ENCODE data around the gene SP100. TPM values are rescaled to one million over a fixed set of nuclear protein-coding genes. Genes with fewer than 3 reads are reported as not detected.

The SP100 gene
- total RNA-seq, 2 donors from 2014 or later, result 51.6 to 69.0 TPM

DNA sequence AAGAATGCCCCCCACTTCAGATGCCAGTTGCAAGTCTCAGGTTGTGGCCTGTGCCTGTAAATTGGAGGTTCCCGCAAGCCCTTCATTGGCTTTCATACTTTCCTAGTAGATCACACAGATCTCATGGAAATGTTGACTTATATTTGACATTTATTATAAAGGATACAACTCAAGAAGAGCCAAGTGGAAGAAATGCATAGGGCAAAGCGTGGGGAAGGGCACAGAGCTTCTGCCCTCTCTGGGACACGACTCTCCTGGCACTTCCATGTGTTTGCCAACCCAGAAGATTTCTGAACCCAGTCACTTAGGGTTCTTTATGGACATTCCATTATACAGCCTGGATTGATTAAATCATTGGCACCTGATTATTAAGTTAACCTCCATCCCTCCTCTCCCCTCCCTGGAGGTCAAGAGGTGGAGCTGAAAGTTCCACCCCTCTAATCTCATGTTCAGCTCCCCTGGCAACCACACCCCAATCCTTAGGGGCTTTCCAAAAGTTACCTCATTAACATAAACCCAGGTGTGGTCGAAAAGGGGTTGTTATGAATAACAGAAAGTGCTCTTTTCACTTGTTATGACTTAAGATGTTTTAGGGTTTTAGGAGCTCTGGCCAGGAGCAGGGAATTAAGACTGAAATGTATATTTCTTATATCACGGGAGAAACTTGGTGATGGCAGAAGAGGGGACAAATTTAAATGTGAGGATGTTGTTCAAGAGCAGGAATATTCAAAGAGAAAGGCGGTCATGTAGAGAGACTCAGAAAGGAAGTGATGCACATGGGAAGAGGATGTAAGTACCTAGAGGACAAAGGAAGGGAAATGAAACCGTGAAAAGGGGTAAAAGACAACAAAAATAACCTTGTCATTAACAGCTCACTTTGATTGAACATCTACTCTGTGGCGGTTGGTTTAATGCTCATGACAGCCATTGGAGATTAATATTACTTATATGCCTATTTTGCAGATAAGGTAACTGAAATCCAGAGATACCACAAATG lies 31.8 kb downstream of the SP100 start:
- no peaks in the 10 kb centered on the region for H3K27me3 ChIP-seq (replicated peaks; ENCODE audit: insufficient read depth)
- DNase-seq (ENCODE audit: low spot score), result no peak
- H3K36me3 ChIP-seq, result peaks cover 4 to 9% of the 10 kb centered on the region in 2 donors
- WGBS, result 89% methylated on average over 8 of the region's 8 CpGs
- no peak overlapping the region for H3K4me3 ChIP-seq
- intact Hi-C loops (cut with DNase I), result no loop called here
- no peaks in the 10 kb centered on the region for H3K4me1 ChIP-seq (replicated peaks)
- H3K9me3 ChIP-seq, result no peaks in the 10 kb centered on the region
- no peak overlapping the region for H3K27ac ChIP-seq
- TF ChIP-seq, protein P1, sequence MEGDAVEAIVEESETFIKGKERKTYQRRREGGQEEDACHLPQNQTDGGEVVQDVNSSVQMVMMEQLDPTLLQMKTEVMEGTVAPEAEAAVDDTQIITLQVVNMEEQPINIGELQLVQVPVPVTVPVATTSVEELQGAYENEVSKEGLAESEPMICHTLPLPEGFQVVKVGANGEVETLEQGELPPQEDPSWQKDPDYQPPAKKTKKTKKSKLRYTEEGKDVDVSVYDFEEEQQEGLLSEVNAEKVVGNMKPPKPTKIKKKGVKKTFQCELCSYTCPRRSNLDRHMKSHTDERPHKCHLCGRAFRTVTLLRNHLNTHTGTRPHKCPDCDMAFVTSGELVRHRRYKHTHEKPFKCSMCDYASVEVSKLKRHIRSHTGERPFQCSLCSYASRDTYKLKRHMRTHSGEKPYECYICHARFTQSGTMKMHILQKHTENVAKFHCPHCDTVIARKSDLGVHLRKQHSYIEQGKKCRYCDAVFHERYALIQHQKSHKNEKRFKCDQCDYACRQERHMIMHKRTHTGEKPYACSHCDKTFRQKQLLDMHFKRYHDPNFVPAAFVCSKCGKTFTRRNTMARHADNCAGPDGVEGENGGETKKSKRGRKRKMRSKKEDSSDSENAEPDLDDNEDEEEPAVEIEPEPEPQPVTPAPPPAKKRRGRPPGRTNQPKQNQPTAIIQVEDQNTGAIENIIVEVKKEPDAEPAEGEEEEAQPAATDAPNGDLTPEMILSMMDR (IDR thresholded peaks at IDR 0.05), result no peak
- no peak for TF ChIP-seq POLR2A (IDR thresholded peaks at IDR 0.05)
- no peak for TF ChIP-seq POLR2AphosphoS5 (IDR thresholded peaks at IDR 0.05)

DNA sequence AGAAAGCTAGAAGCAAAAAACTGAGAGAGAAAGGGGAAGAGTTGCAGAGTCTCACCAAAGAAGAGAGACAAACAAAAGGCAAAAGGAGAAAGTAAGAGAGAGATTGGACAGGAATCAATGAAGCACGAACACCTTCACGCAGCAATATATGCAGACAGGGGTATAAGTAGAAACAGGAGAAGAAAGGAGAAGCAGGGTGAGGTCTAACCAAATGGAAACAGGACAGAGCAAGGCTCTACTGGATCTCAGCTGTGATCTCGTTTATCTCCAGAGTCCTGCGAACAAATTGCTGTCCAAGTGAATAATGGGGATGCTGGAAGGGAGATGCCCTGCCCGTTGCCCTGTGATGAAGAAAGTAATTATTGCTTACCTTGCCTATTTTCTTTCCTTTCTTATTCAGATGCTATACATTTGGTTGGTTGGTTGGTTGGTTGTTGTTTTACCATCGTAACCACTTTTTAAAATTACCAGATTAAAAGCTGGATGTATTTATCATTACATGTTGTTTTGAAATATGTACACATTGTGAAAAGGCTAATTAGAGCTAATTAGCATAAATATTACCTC lies 34.0 kb downstream of the SP100 start:
- Histone ChIP-seq H3K9me3 (no peaks in the 10 kb centered on the region), H3K36me3 (peaks cover 4 to 9% of the 10 kb centered on the region in 2 donors), H3K27me3 (replicated peaks; ENCODE audit: insufficient read depth) (no peaks in the 10 kb centered on the region), H3K27ac (no peak overlapping the region), H3K4me3 (no peak overlapping the region), H3K4me1 (replicated peaks) (no peaks in the 10 kb centered on the region)
- 86% methylated on average over 6 of the region's 6 CpGs for WGBS
- intact Hi-C loops (cut with DNase I), result no loop called here
- TF ChIP-seq, protein P1 (IDR thresholded peaks at IDR 0.05), result no peak
- TF ChIP-seq POLR2AphosphoS5 (IDR thresholded peaks at IDR 0.05), result no peak
- TF ChIP-seq POLR2A (IDR thresholded peaks at IDR 0.05), result no peak
- DNase-seq (ENCODE audit: low spot score), result no peak

DNA sequence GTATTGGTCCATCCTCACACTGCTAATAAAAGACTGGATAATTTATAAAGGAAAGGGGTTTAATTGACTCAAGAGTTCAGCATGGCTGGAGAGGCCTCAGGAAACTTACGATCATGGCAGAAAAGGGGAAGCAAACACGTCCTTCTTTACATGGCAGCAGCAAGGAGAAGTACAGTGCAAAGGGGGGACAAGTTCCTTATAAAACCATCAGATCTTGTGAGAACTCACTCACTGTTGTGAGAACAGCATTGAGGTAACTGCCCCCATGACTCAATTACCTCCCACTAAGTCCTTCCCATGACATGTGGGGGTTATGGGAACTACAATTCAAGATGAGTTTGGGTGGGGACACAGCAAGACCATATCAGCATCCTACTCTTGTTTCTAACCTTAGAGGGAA lies 37.0 kb downstream of the SP100 start:
- H3K9me3 ChIP-seq, result no peaks in the 10 kb centered on the region
- WGBS, result 89% methylated on average over 2 of the region's 2 CpGs
- H3K4me1 ChIP-seq (replicated peaks), result no peaks in the 10 kb centered on the region
- intact Hi-C loops (cut with DNase I), result no loop called here
- DNase-seq (ENCODE audit: low spot score), result no peak
- no peak overlapping the region for H3K4me3 ChIP-seq
- H3K27ac ChIP-seq, result no peak overlapping the region
- peaks cover 7 to 9% of the 10 kb centered on the region in 2 donors for H3K36me3 ChIP-seq
- no peaks in the 10 kb centered on the region for H3K27me3 ChIP-seq (replicated peaks; ENCODE audit: insufficient read depth)
- TF ChIP-seq, protein P1 (IDR thresholded peaks at IDR 0.05), result no peak
- TF ChIP-seq POLR2A (IDR thresholded peaks at IDR 0.05), result no peak
- TF ChIP-seq POLR2AphosphoS5 (IDR thresholded peaks at IDR 0.05), result no peak

DNA sequence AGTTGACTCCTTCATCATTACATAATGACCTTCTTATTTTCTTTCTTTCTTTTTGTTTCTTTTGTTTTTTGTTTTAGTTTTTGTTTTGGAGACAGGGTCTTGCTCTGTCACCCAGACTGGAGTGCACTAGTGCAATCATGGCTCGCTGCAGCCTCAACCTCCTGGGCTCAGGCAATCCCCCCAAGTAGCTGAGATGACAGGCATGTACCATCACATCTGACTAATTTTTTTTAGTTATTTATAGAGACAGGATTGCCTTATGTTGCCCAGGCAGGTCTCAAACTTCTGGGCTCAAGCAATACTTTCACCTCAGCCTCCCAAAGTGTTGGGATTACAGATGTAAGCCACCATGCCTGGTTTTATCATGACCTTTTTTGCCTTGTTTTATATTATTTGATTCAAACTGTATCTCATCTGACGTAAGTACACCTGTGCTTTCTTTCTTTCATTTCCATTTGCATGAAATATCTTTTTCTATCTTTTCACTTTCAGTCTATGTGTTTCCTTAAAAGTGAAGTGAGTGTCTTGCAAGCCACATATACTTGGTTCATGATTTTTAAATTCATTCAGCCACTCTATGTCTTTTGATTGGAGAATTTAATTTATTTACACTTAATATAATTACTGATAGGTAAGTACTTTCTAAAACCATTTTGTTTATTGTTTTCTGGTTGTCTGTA lies 39.1 kb downstream of the SP100 start:
- Histone ChIP-seq H3K9me3 (no peaks in the 10 kb centered on the region), H3K4me3 (no peak overlapping the region), H3K36me3 (peaks cover 2 to 7% of the 10 kb centered on the region in 2 donors), H3K4me1 (replicated peaks) (no peaks in the 10 kb centered on the region), H3K27ac (no peak overlapping the region), H3K27me3 (replicated peaks; ENCODE audit: insufficient read depth) (no peaks in the 10 kb centered on the region)
- WGBS, result 92% methylated on average over 2 of the region's 2 CpGs
- TF ChIP-seq, protein P1 (IDR thresholded peaks at IDR 0.05), result no peak
- TF ChIP-seq POLR2AphosphoS5 (IDR thresholded peaks at IDR 0.05) (no peak), POLR2A (IDR thresholded peaks at IDR 0.05) (no peak)
- intact Hi-C loops (cut with DNase I), result no loop called here
- DNase-seq (ENCODE audit: low spot score), result no peak

All from prostate gland (tissue), 2 donors.